RWPE1 (cell line): Measurements from ENCODE around the gene ZFYVE28.

Source experiments
- CTCF ChIA-PET: fragments of 350-600 bp; sonication (Branson Sonifier 250); formaldehyde crosslinking; extraction: SDS; loops from one replicate; lab custom pipeline; 2021; lab: Yijun Ruan, JAX
- POLR2A ChIA-PET: fragments of 400-600 bp; formaldehyde crosslinking; extraction: SDS; loops from one replicate; lab custom pipeline; 2020; ENCODE audit warnings: antibody characterized with exemption; ENCODE audit not compliant: low non-redundant PET; lab: Yijun Ruan, JAX
- DNase-seq: peaks from one replicate; pipeline ENCODE4 v3.0.0; 2012; ENCODE audit warnings: low spot score
- H3K27ac ChIP-seq: fragments of 450-650 bp; 2 replicates; pipeline ENCODE4 v1.5.1; 2017
- TF ChIP-seq, protein P1 (sequence below): fragments of 450-650 bp; conservative IDR thresholded peaks from 2 replicates; pipeline ENCODE4 v1.5.1; 2017; ENCODE audit warnings: low read depth, mild to moderate bottlenecking

The ZFYVE28 gene

DNA sequence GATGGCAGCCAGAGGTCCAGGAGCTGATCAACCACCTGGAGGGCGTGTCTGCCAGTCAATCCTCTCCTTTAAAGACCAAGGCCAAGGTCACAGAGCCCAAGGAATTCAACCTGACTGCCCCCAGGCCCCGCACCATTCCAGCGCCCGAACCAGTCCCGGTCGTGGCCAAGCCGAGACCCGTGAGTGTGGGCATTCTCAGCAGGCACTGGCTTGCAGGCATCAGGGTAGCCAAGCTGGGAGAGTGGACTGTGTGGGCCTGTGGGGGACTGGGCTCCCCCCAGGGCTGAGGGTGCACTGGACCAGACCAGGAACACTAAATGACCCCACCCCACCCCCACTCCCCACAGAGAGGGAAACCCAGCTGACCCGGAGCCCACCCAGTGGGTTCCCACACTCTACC is 26.7 kb upstream of the ZFYVE28 start:
- no peak overlapping the region for H3K27ac ChIP-seq
- DNase-seq: no peak
- ChIA-PET POLR2A (no interaction called here), CTCF (no interaction called here)
- TF ChIP-seq, protein P1, sequence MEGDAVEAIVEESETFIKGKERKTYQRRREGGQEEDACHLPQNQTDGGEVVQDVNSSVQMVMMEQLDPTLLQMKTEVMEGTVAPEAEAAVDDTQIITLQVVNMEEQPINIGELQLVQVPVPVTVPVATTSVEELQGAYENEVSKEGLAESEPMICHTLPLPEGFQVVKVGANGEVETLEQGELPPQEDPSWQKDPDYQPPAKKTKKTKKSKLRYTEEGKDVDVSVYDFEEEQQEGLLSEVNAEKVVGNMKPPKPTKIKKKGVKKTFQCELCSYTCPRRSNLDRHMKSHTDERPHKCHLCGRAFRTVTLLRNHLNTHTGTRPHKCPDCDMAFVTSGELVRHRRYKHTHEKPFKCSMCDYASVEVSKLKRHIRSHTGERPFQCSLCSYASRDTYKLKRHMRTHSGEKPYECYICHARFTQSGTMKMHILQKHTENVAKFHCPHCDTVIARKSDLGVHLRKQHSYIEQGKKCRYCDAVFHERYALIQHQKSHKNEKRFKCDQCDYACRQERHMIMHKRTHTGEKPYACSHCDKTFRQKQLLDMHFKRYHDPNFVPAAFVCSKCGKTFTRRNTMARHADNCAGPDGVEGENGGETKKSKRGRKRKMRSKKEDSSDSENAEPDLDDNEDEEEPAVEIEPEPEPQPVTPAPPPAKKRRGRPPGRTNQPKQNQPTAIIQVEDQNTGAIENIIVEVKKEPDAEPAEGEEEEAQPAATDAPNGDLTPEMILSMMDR: no peak

DNA sequence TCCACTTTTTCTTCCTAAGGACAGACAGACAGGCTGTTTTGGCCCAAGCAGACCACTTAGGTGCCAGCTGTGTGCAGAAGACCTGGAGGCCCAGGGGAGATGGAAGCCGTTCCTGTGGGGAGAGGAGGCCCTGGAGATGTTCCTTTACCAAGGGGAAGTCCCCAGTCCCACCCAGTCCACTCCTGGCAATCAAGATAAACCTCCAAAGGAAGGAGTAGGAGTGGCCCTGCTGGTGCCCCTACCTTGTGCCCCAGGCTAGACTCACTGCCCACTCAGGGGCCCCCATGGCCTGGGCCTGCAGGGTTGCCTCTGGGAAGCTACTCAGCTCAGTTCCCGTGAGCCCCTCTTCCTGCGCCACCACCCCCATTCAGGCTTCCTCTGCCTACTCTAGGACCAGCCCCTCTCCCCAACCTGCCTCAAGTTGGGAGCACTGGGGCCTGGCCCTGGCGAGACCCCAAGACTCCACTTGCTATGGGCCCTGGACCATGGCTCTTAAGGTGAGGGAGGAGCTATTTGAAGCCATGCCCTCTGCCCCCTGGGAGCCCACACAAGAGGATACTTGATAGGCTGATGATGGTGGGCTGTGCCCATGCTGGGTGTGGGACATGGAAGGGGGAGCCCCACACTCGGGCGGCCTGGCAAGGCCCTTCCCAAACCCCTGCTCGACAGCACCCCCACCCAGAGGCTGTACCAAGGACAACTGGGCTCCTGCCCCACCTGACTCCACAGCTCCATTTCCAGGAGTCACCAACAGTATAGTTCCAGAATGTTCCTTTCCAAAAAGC is 25.7 kb upstream of the ZFYVE28 start:
- CTCF ChIA-PET: no interaction called here
- no peak overlapping the region for H3K27ac ChIP-seq
- DNase-seq: no peak
- TF ChIP-seq, protein P1: no peak
- POLR2A ChIA-PET: no interaction called here

DNA sequence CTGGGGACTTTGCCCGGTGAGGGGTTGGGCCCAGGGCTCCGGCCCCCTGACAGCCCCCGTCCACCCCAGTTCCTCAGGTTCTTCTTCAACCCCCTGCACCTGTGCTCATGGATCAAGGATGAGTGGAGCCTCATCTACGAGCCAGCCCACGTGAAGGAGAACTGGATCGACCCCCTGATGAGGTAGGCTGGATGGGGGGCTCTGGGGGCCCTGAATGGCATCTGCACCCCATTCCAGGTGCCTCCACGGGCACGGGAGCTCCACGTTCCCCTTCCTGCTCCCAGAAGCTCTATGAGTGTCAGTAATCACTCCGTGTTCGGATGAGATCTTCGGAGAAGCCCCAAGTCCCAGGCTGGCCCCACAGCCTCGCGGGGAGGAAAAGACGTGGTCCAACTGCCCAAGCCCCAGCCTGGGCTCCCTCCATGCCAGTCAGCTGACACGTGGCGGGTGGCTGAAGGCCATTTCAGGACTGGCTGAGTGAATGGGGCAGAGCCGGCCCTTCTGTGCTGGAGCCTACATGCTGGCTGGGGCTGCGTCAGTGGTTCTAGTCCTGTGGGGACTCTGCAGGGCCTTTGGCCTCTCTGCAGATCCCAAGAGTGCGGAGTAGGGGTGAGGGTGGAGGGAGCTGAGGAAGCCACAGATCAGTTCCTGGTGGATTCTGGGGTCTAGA is 24.8 kb upstream of the ZFYVE28 start:
- H3K27ac ChIP-seq: no peak overlapping the region
- TF ChIP-seq, protein P1: no peak
- DNase-seq: no peak
- CTCF ChIA-PET: no interaction called here
- POLR2A ChIA-PET: no interaction called here

DNA sequence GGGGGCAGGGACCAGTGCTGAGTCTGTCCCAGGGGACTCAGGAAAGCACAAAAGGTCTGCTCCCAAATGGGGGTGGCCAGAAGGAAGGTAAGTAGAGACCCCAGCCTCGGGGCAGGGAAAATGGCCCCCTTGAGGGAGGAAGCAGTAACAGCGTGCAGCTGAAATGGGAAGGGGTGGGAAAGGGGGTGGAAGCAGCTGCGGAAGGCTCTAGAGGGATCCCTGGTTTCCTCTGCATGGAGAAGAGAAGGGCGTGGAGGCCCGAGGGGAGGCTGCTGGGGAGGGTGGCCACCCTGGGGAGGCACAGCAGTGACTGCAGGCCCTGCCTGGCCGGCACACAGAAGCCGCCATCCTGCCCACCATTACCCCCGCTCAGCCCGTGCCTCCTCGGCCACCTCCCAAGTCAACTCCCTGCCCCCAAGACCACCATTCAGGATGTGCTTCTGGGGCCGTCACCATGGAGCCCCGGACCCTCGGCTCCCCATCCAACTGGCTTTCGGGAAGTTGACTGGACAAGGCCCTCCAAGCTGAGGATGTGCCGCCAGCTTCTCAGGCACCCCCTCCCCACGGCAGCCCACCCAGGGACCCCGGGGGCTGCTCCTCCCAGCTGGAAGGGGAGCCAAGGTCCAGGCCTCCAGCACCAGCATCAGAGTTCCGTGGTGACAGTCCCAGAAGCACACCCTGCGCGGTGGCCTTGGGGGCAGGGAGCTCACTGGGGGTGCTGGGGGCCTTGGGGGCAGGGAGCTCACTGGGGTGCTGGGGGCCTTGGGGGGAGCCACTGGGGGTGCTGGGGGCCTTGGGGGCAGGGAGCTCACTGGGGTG is 23.9 kb upstream of the ZFYVE28 start:
- ChIA-PET CTCF (interaction anchor here (1.0 to 1.6 kb wide), 2 partner anchors 9 to 17 kb away, joined by 3 to 5 read pairs; no protein-coding TSS in a partner anchor), POLR2A (no interaction called here)
- no peak for DNase-seq
- no peak overlapping the region for H3K27ac ChIP-seq
- TF ChIP-seq, protein P1: no peak

DNA sequence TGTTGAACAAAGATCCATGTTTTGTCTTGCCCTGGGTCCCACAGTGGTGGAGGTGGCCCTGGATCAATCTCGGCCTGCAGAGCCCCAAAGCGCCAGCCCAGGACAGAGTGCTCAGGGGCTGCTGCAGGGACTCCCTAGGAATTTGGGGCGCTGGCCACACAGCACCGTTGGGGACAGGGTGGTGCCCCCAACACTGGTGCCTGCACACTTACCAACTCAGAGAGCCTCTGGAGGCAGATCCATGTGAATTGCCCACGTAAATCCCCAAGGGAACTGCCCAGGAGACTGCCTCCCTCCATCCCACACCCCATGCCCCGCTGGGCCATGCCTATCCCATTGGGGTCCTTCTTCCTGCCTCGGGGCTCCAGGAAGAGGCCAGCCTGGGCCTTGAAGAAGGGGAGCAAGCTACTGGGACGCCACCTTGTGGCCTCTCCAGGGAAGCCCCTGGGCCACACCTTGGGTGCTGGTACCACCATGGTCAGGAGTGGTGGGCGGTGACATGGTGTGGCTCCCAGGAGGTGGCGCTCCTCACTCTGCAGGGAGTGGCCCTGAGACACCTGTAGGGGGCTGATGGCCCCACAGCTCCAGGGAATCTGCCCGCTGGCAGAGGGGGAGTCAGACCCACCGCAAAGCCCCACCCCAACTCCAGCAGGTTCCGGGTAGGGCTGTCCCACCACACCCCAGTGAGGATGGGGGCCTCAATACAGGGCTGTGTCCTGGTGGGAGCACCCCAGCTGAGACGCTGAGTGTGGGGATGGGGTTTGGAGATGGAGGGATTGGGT is 23.1 kb upstream of the ZFYVE28 start:
- POLR2A ChIA-PET: no interaction called here
- TF ChIP-seq, protein P1: peak; percentile 54
- CTCF ChIA-PET: interaction anchor here (0.8 to 1.6 kb wide), 3 partner anchors 8 to 18 kb away, joined by 3 to 5 read pairs (median 4); no protein-coding TSS in a partner anchor
- DNase-seq: peak; percentile 41
- no peak overlapping the region for H3K27ac ChIP-seq
